SK-N-SH treated with all-trans-retinoic acid at 6 μM for 48 hours (cell line): ENCODE data around the gene KRTAP10-1.

Experiments
- ARNTL ChIP-seq: fragments of 450-650 bp; formaldehyde crosslinking; IDR thresholded peaks from 2 replicates; pipeline ENCODE4 v1.5.0; 2020; ENCODE audit warnings: low read depth, mild to moderate bottlenecking, moderate library complexity, borderline replicate concordance
- CSRNP3 ChIP-seq: fragments of 250-450 bp; sonication (Bioruptor Pico); IDR thresholded peaks from 2 replicates; pipeline ENCODE4 v1.5.1; 2021; ENCODE audit warnings: mild to moderate bottlenecking, moderate library complexity
- ISL1 ChIP-seq: fragments of 250-450 bp; sonication (Bioruptor Pico); IDR thresholded peaks from 2 replicates; pipeline ENCODE4 v2.1.2; 2022; ENCODE audit warnings: mild to moderate bottlenecking, moderate library complexity
- RARB ChIP-seq: fragments of 250-450 bp; sonication (Bioruptor Pico); IDR thresholded peaks from 2 replicates; pipeline ENCODE4 v1.8.0; 2021; ENCODE audit warnings: mild to moderate bottlenecking, moderate library complexity
- TOX ChIP-seq: fragments of 250-450 bp; sonication (Bioruptor Pico); IDR thresholded peaks from 2 replicates; pipeline ENCODE4 v1.8.0; 2021; ENCODE audit warnings: mild to moderate bottlenecking, moderate library complexity, borderline replicate concordance
- ZC3H10 ChIP-seq: fragments of 250-450 bp; sonication (Bioruptor Pico); IDR thresholded peaks from 2 replicates; pipeline ENCODE4 v1.5.1; 2021; ENCODE audit warnings: mild to moderate bottlenecking, moderate library complexity
- ZFP30 ChIP-seq: fragments of 450-650 bp; formaldehyde crosslinking; IDR thresholded peaks from 2 replicates; pipeline ENCODE4 v1.5.0; 2022; ENCODE audit warnings: mild to moderate bottlenecking, moderate library complexity
- ZNF565 ChIP-seq: fragments of 450-650 bp; formaldehyde crosslinking; conservative IDR thresholded peaks from 2 replicates; pipeline ENCODE4 v1.5.0; 2020; ENCODE audit warnings: low read depth, mild to moderate bottlenecking, moderate library complexity
- TF ChIP-seq, protein P1 (sequence below): fragments of 250-450 bp; sonication (Bioruptor Pico); IDR thresholded peaks from 2 replicates; pipeline ENCODE4 v1.8.0; 2020; ENCODE audit warnings: mild to moderate bottlenecking, moderate library complexity, borderline replicate concordance
- TF ChIP-seq, protein P2 (sequence below): fragments of 250-450 bp; sonication (Bioruptor Pico); IDR thresholded peaks from 2 replicates; pipeline ENCODE4 v1.5.1; 2020; ENCODE audit warnings: low read depth, mild to moderate bottlenecking, moderate library complexity

GRCh38 chr21:44515359-44516165, 24.4 kb downstream of the KRTAP10-1 start:
- TF ChIP-seq ZNF565 (CRISPR knock-in tag) (no peak), ZFP30 (CRISPR knock-in tag) (no peak), ARNTL (CRISPR knock-in tag) (no peak), ZC3H10 (CRISPR knock-in tag) (no peak), ISL1 (CRISPR knock-in tag) (no peak), CSRNP3 (CRISPR knock-in tag) (no peak), TOX (no peak), RARB (CRISPR knock-in tag) (no peak)
- TF ChIP-seq, protein P1, sequence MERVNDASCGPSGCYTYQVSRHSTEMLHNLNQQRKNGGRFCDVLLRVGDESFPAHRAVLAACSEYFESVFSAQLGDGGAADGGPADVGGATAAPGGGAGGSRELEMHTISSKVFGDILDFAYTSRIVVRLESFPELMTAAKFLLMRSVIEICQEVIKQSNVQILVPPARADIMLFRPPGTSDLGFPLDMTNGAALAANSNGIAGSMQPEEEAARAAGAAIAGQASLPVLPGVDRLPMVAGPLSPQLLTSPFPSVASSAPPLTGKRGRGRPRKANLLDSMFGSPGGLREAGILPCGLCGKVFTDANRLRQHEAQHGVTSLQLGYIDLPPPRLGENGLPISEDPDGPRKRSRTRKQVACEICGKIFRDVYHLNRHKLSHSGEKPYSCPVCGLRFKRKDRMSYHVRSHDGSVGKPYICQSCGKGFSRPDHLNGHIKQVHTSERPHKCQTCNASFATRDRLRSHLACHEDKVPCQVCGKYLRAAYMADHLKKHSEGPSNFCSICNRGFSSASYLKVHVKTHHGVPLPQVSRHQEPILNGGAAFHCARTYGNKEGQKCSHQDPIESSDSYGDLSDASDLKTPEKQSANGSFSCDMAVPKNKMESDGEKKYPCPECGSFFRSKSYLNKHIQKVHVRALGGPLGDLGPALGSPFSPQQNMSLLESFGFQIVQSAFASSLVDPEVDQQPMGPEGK: no peak
- TF ChIP-seq, protein P2, sequence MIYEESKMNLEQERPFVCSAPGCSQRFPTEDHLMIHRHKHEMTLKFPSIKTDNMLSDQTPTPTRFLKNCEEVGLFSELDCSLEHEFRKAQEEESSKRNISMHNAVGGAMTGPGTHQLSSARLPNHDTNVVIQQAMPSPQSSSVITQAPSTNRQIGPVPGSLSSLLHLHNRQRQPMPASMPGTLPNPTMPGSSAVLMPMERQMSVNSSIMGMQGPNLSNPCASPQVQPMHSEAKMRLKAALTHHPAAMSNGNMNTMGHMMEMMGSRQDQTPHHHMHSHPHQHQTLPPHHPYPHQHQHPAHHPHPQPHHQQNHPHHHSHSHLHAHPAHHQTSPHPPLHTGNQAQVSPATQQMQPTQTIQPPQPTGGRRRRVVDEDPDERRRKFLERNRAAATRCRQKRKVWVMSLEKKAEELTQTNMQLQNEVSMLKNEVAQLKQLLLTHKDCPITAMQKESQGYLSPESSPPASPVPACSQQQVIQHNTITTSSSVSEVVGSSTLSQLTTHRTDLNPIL (CRISPR knock-in tag): no peak
